ENCODE data around the gene GALNT9.

Gene GALNT9

GRCh38 chr12:132185705-132186104, 143.7 kb downstream of the GALNT9 start:
- no peak for DNase-seq (ENCODE audit: low read depth in 2 of 2)

DNA sequence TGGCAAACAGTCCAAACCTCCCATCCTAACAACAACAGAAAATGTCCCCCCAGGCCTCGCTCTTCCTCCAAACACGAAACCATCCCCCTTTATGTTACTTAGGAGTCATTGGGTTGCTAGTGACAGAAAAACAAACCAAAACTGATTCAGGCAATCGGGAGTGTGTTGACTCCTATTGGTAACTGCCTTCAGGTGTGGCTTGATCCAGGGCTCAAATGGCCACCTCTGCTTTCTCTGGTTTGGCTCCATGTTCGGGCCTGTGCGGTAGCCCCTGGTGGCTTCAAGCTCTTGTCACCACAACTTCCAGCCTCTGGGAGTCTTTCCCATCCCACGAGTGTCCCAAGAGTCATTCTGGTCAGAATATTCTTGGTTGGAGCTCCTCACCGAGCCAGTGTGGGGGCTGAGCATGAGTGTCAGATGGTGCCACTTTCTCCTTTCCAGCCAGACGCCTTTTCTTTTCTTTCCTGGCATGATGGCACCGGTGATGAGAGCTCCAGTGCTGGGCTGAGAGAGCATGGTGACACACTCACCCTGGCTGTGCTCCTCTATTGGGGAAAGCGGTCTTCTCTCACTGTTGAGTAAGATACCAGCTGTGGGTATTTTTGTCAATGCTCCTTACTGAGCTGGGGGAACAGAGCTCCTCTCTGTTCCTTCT, 146.6 kb downstream of the GALNT9 start:
- no peak for DNase-seq (ENCODE audit: low read depth in 2 of 2)

DNA sequence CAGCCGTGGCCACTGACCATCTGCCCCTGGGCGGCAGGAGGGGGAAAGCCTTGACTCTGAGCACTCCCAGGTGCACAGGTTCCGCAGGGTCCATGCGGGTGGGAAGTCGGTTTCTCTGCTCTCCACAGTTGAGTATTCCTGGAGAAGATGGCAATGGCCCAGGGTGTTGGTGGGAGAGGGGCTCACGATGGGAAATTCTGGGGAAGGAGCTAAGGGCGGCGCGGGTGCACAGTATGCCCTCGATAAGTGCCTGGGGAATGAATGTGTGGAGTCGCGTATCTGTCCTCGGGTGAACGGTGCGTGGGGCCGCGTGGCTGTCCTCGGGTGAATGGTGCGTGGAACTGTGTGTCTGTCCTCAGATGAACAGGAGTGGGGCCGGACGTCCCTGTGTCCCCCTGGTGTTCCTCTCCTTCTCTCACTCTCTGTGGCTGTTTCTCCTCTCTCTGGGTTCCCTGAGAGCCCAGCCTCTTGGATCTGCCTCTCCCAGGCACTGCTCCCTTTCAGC, 147.1 kb downstream of the GALNT9 start:
- DNase-seq (ENCODE audit: low read depth in 2 of 2): no peak

GRCh38 chr12:132181570-132182200, 147.7 kb downstream of the GALNT9 start:
- DNase-seq (ENCODE audit: low read depth in 2 of 2): no peak

DNA sequence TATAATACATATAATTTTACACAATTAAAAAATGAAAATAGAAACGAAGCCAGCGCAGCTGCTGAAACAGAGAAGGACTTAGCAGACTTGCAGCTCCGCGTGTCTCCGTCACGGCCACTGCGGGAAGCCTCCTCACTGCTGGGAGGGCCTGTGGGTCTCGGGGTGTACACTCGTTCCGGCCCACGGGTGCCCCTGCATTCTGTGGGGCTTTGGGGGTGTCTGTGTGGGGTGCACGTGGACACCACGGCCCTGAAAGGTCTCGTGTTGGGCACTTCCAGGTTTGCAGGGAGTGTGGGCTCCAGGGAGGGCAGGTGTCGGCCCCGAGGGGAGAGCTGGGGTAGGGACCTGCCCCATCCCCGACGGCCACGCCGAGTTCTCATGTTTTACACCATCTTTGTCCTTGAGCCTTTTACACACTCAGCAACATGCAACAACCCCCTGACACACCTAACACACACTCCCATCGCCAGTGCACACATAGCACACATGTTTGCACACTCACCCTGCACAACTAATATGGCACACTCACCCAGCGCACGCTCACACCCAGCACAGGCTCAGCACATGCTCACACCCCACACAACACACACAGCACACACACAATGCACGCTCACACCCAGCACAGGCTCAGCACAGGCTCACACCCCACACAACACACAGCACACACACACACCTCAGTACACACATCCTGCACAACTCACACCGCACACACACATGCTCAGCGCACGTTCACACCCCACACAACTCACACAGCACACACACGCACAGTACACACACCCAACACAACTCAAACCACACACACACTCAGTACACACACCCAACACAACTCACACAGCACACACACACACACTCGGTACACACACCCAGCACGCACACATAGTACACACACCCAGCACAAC, 148.5 kb downstream of the GALNT9 start:
- DNase-seq (ENCODE audit: low read depth in 2 of 2): no peak

GRCh38 chr12:132179431-132180362, 149.7 kb downstream of the GALNT9 start:
- DNase-seq (ENCODE audit: low read depth in 2 of 2): no peak

DNA sequence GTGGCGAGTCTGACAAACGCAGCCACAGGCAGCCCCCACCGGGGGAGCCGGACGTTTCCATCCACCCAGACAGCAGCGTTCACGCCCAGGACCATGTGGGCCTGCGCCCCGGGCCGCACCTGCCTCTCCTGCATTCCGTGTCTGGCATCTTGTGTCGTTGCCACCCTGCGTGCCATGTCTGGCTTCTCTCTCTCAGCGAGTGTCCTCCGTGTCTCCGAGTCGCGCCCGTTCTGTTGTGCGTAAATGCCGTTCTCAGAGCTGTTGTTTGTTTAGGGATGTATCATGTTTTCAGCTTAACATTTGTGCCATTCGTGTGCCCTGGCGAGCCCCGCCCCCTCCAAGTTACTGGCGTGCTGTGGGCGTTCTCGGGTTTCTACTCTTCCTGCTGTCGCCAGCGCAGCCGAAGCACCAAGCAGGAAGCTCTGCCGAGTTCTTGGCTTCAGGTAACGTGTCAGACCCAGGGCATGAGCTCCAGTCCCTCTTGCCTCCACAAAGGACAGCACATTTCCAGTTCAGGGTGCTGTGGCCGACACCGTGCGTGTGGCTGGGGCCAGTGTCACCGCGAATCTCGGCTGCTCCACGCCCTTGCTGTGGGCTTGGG, 150.5 kb downstream of the GALNT9 start:
- DNase-seq (ENCODE audit: low read depth in 2 of 2): peak in 1 of 2 donors; percentile 38

- no peak for DNase-seq (ENCODE audit: low read depth in 2 of 2)
Observed at GRCh38 chr12:132178316-132178715, 151.1 kb downstream of the GALNT9 start.

- no peak for DNase-seq (ENCODE audit: low read depth in 2 of 2)
Observed at GRCh38 chr12:132176920-132177551, 152.4 kb downstream of the GALNT9 start.

DNA sequence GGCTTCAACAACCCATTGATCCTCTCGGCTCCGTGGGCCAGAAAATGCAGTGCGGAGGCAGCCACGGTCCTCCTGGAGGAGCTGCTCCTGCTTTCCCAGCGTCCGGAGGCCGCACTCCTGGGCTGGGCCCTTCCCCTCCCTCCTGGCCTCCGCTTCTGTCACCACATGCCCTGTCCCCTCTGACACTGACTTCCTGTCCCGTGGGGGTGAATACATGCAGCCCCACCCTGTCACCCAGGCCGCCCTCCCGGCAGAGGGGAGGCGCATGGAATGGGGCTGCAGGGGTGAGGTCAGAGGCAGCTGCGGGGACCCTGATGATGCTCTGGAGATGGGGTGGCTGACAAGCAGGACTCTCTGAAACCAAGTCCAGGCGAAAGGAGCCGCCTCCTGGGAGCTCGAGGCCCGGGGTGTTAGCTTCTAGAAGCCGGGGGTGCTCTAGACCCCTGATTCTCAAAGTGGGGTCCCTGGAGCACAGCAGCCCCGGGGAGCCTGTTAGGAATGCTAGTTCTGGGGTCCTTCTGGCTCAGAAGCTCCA, 152.9 kb downstream of the GALNT9 start:
- no peak for DNase-seq (ENCODE audit: low read depth in 2 of 2)

DNA sequence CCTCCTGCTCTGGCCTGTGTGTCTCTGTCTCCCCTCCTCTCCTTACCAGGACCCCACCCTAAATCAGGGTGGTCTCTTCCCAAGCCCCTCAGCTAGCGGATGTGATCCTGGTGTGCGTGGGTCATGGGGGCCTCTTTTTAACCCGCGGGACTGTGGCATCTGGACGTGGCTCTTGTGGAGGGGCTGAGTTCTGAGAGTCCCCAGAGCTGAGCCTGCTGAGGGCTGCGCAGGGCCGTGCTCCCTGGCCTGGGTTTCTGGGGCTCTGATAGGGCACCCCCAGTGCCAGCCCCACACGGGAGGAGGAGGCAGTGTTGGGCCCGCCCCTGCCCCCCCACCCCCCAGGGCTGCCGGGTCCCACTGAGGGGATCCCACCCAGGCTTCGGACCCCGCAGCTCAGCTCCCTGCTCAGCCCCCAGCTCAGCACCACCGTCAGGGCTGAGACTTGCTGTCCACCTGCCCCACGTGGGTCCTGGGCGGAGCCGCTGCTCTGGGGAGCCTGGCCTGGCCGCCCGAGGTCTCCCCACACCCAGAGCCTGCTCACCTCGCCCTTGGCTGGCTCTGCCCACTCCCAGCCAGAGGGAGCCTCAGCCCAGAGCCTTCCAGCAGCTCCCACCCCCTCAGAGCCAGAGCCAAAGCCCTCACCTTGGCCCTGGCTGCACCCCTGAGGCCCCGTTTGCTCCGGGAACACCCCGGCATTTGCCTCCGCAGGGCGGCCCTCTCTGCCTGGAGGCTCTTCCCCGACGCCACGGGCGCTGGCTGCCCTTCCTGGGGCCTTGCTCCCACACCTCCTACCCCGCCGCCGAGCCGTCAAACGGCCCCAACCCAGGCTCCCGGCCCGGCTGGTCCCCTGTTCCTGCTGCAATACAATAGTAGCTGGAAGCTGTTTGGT, 153.6 kb downstream of the GALNT9 start:
- DNase-seq (ENCODE audit: low read depth in 2 of 2): no peak

- DNase-seq (ENCODE audit: low read depth in 2 of 2): no peak
Observed at GRCh38 chr12:132174839-132175490, 154.4 kb downstream of the GALNT9 start.

DNA sequence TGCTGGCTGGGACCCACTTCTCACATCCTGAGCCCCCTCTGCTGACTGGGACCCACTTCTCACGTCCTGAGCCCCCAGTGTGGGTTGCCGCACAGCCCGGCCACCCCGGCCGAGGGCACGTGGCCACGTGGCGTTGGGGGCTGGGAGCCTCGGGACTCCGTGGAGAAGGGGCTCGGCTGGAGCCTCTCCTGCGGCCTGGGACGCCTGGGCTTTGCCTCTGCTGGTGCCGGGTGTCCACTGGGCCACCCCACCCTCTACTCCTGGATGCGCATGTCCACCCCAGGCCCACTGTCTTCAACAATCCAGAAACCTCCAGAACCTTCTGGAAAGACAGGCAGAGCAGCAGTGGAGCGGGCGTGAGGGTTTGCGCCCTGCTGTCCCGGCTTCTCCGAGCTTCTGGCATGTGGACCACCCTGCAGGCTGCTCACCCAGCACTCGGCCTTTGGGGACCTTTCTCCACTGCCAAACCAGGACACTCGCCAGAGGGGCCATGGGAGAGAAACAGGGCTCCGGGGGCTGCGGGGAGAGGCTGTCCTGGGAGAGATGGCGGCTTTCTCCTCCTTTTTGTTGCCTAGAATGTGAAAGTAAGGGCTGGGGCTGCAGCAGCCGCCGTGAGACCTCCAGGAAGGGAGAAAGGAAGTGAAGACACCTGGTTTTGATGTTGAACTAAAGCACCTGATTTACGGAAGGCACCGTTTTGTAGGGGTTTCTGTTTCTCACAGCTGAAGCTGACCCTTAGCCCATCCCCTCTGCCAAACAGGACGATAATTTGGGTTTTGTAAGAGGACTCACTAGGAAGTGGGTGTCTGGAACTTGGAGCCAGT, 155.2 kb downstream of the GALNT9 start:
- DNase-seq (ENCODE audit: low read depth in 2 of 2): no peak

DNA sequence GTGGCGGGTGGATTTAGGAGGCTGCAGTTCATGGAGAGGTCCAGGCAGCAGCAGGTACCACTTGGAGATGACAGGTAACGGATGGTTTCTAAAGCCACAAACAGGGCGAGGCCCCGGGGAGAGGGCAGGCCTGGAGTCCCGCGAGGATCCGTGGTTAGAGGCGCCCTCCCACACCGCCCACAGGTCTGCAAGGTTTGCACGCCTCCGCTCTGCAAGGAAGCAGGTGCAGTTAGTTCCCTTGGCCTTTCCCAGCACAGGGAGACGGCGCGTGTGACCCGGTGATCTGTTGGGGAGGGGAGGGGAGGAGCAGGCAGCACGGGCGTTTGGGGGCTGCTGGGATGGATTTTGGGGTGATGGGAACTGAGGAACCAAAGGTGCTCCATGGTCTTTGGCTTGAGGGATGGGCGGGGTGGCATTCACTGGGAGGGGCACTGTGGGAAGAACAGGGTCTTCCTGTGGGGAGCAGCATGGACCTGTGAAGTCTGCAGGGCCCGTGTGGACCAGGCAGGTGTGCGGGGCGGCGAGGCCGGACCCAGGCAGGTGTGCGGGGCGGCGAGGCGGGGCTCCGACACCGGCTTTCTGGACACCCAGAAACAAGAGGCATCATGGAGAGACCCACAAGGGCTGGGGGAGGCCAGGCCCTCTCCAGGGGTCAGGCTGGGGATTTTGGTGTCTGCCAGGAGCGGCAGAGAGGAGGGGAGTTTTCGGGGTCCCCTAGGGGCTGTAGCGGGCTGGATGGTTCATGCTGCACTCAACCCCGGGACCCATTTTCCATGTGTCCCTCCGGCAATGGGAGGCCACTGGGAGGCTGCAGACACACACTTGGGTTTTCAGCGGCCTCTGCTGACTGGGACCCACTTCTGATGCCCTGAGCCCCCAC, 156.0 kb downstream of the GALNT9 start:
- no peak for DNase-seq (ENCODE audit: low read depth in 2 of 2)

DNA sequence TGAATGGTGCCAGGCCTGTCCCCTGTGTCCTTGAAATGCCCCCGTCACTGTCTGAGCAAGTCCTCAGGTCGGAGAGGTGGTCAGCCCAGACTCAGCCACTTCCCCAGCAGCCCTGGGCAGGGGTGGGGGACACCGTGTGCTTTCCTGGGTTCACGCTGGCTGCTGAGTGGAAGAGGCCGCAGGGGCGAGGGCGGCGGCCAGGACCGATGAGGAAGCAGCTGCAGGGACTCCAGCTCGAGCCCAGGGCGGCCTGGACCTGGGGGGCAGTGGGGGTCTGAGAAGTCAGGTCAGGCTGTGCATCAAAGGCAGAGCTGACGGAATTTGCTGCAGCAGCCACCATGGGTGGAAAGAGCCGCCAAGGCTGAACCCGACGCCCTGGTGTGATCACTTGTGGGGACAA, 156.8 kb downstream of the GALNT9 start:
- DNase-seq (ENCODE audit: low read depth in 2 of 2): no peak

- no peak for DNase-seq (ENCODE audit: low read depth in 2 of 2)
Observed at GRCh38 chr12:132171968-132172521, 157.3 kb downstream of the GALNT9 start.

Data from stimulated activated CD4-positive, alpha-beta T cell treated with anti-CD3 and anti-CD28 coated beads, Interleukin-15, amount 100 ng/mL, for 48 hours (primary cell).